Subcutaneous adipose tissue (tissue), 4 donors: ENCODE results near the gene RIPOR2. TPM values are rescaled to one million over a fixed set of nuclear protein-coding genes. Genes with fewer than 3 reads are reported as not detected.

ENCODE experiments used
- total RNA-seq, 4 donors: library from RNA; depleted of rRNA; stranded (reverse); fragments of >200 nt; gene quantifications; one replicate each; pipeline ENCODE4 v1.1.0, GENCODE V29; 2016
- TF ChIP-seq, protein P1 (sequence below): fragments of 450-650 bp; IDR thresholded peaks from one replicate; pipeline ENCODE4 v1.5.1; 2016; ENCODE audit warnings: low read depth, mild to moderate bottlenecking, control low read depth, antibody characterized with exemption, moderate library complexity

Gene RIPOR2
- total RNA-seq, 4 donors from 2014 or later = 7.9 to 36.1 (median 9.2) TPM

DNA sequence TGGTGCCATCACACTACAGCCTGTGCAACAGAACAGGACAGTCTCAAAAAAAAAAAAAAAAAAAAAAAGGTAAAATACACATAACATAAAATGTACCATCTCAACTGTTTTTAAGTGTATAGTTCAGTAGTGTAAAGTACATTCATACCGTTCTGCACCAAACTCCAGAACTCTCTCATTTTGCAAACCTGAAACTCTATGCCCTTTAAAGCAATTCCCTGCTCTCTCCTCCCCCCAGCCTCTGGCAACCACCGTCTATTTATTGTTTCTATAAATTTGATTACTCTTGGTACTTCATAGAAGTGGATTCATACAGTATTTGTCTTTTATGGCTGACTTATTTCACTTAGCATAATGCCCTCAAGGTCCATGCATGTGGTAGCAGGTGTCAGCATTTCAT is 12.9 kb downstream of the RIPOR2 start:
- TF ChIP-seq, protein P1, sequence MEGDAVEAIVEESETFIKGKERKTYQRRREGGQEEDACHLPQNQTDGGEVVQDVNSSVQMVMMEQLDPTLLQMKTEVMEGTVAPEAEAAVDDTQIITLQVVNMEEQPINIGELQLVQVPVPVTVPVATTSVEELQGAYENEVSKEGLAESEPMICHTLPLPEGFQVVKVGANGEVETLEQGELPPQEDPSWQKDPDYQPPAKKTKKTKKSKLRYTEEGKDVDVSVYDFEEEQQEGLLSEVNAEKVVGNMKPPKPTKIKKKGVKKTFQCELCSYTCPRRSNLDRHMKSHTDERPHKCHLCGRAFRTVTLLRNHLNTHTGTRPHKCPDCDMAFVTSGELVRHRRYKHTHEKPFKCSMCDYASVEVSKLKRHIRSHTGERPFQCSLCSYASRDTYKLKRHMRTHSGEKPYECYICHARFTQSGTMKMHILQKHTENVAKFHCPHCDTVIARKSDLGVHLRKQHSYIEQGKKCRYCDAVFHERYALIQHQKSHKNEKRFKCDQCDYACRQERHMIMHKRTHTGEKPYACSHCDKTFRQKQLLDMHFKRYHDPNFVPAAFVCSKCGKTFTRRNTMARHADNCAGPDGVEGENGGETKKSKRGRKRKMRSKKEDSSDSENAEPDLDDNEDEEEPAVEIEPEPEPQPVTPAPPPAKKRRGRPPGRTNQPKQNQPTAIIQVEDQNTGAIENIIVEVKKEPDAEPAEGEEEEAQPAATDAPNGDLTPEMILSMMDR = no peak

DNA sequence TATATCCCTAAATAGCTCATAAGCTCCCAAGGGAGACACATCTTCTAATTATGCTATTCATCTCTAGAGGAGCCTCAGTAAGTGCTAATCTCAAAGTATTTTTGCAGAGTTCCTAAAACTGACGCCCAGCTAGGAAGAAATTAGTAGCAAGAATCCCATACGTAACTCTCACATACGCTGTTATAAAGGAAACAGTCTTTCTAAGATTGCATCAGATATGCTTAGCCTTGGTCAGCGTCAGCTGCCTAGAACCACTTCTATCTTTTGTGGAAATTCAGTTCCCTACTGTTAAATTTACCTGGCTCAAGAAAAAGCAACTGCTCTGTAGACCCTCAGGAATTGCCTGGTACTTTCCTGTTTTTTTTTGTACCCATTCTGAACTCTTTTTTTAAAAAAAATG is 13.6 kb downstream of the RIPOR2 start:
- TF ChIP-seq, protein P1 = no peak

DNA sequence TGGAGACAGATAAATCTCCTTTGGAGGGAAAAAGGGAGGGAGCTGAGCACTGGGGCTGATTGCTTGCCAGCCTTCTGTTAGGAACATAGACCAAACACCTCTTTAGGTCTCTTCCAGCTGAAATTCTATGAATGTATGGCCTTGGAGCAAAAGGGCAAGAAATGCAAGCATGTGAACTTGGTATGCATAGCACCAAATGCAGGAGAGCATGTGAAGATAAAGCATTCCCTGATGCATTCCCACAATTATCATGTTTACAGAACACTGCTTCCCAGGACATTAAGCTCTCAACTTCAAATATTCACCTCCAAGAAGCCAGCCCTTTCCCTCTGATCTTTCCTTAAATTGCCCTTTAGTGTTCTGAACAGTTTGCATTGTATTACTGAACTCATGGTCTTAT is 15.6 kb downstream of the RIPOR2 start:
- TF ChIP-seq, protein P1 = no peak

DNA sequence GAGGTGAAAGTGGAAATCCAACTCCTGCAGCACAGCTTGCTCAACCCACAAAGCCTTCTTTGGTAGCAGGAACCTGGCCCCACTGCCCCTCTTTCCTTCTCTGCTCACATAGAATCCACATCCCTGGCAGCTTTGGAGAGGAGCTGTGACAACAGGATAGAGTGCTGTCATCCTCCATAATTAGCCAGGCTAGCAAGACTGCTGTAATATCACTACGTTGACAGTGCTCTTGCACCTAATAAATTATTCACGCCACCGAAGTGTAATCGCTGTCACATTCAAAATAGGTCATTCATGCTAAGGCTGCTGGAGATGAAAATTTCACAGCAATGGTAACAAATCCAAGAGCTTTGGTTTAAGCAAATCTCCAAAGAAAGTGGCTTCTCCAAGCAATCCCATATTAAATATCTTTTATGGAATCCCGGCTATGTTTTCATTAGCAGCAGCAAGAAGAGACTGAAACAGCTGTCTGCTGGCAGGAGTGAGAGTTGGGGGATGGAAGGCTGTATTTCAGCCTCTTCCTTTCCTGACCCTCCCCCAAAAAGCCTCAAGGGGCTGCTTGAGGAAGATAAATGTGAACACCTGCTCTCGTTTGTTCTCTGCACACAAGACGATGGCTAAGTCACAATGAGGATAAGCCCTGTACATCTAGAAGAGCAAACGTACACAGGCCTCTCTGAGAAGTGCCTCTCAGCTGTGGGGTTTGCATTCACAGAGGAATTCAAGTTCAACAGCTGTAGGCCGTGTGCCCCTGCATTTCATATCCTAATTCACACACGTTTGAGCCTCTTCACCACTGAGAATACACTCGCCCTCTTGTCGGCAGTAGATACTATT is 16.5 kb downstream of the RIPOR2 start:
- TF ChIP-seq, protein P1 = no peak

DNA sequence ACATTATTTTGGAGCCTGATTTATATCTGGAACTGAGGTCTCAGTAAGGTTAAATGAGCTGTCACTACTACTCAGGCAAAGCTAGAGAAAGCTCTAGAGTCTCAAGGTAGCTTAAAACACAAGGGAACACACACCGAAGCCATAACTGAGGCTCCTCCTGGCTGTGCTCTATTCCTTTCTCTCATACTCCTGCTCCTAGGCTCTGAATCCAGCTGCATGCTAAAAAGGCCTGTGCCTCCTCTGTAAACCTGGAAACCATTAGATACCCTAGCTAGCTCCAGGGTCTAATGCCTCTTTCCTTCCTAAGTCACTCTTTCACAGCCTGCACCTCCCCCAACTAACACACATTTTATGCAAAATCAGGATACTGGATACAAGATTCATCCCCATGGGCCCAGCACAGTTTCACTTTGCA is 17.1 kb downstream of the RIPOR2 start:
- TF ChIP-seq, protein P1 = no peak

DNA sequence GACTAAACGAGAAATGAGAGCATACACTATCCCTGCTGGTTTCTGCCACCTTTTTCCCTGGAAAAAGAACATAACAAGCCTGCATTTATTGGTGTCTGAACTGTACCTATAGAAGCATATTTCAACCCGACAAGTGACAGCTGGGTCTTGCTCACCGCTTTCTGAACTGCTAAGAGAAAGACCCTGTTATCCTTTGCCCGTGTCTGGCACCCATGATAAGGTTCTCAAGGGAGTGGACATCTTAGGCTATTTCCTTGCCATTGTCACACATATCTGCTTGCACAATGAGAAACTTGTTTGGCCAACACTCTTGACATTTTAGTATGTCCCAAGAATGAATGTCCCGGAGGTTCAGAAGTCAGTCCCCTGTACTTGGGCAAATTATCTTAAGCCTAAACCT is 19.3 kb downstream of the RIPOR2 start:
- TF ChIP-seq, protein P1 = no peak

DNA sequence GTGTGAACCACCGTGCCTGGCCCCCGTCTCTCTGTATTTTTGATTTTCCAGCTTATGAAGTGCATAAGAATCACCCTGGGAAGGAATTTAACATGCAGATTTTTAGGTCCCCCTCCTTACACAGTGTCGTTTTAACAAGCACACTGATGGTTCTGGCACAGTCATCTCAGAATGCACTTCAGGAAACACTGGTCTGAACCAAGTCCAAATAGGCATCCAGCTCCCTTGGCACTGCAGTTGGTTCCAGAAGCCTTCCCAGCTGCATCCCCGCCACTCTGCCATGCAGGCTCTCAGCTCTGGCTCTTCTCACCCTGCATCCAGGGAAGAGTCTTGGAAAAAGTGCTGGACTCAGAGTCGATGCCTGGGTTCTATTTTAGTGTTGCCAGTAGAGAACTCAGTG is 20.1 kb downstream of the RIPOR2 start:
- TF ChIP-seq, protein P1 = no peak
